Measurements from ENCODE around the gene CFP.

DNA sequence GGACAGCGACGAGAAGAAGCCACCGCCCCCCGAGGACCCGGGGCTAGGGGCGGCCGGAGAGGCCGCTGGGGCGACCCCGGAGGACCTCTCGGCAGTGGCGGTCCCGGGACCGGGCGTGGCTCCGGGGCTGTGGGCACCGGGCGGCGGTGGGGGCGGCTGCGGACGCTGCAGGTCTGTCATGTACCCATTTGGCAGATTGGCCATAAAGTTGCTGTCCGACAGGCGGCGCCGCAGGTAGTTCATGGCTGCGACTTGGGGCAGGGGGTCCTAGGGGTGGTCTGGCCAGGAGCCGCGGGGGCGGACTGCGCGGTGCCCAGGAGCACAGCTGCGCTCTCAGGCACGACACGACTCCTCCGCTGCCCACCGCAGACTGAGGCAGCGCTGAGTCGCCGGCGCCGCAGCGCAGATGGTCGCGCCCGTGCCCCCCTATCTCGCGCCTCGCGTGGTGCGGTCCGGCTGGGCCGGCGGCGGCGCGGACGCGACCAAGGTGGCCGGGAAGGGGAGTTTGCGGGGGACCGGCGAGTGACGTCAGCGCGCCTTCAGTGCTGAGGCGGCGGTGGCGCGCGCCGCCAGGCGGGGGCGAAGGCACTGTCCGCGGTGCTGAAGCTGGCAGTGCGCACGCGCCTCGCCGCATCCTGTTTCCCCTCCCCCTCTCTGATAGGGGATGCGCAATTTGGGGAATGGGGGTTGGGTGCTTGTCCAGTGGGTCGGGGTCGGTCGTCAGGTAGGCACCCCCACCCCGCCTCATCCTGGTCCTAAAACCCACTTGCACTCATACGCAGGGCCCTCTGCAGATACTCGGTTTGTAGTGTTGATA, 10.0 kb downstream of the CFP start, which contains the start of gene SYN1:
- TF ChIP-seq POLR2AphosphoS5 (IDR thresholded peaks at IDR 0.05), result peak; percentile 44
- TF ChIP-seq POLR2A (IDR thresholded peaks at IDR 0.05), result no peak
- TF ChIP-seq, protein P1, sequence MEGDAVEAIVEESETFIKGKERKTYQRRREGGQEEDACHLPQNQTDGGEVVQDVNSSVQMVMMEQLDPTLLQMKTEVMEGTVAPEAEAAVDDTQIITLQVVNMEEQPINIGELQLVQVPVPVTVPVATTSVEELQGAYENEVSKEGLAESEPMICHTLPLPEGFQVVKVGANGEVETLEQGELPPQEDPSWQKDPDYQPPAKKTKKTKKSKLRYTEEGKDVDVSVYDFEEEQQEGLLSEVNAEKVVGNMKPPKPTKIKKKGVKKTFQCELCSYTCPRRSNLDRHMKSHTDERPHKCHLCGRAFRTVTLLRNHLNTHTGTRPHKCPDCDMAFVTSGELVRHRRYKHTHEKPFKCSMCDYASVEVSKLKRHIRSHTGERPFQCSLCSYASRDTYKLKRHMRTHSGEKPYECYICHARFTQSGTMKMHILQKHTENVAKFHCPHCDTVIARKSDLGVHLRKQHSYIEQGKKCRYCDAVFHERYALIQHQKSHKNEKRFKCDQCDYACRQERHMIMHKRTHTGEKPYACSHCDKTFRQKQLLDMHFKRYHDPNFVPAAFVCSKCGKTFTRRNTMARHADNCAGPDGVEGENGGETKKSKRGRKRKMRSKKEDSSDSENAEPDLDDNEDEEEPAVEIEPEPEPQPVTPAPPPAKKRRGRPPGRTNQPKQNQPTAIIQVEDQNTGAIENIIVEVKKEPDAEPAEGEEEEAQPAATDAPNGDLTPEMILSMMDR (IDR thresholded peaks at IDR 0.05), result peak in 3 of 4 experiments; percentile 10 to 59 (median 54)

All from prostate gland (tissue), 2 donors.